Jurkat, Clone E6-1 (cell line): ENCODE measurements around the gene ABHD16B. TPM values are rescaled to one million over a fixed set of nuclear protein-coding genes. Genes with fewer than 3 reads are reported as not detected.

Source experiments
- DNase-seq: peaks from one replicate; pipeline ENCODE4 v3.0.0-alpha.2; 2011; ENCODE audit warnings: low read depth, low spot score
- H3K4me3 ChIP-seq: 2 replicates; pipeline ENCODE4 v1.5.1; 2011; ENCODE audit warnings: mild to moderate bottlenecking, low read length, control low read depth, moderate library complexity
- polyA plus RNA-seq: library from polyadenylated mRNA; unstranded; fragments of >200 nt; gene quantifications from one replicate; pipeline ENCODE4 v1.2.1, GENCODE V29; 2012; ENCODE audit warnings: missing spikeins; ENCODE audit not compliant: insufficient read length, insufficient read depth

Gene ABHD16B
- polyA plus RNA-seq: not detected

DNA sequence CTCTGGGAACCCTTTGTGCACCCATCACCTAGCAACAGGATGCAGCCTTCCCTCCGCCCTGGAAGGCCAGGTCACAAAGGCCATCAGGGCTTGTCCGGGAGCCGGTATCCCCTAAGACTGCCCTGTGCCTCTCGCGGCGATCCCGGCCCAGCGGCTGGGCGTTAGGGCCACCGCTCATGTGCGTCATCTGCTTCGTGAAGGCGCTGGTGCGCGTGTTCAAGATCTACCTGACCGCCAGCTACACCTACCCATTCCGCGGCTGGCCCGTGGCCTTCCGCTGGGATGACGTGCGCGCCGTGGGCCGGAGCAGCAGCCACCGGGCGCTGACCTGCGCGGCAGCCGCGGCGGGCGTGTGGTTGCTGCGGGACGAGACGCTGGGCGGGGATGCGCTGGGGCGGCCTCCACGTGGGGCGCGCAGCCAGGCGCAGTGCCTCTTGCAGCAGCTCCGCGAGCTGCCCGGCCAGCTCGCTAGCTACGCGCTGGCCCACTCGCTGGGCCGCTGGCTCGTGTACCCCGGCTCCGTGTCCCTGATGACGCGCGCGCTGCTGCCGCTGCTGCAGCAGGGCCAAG is at the start of gene ABHD16B:
ABHD16B (plus strand) TSS at position 134 of the 570 bp plus-strand sequence; CDS start at position 177, 43 bp downstream.
- no peak for DNase-seq
- H3K4me3 ChIP-seq: no peak within 1 kb of the TSS

GRCh38 chr20:63814891-63815614 is 46.2 kb upstream of the ABHD16B start:
- DNase-seq: no peak
- H3K4me3 ChIP-seq: no peak overlapping the region

DNA sequence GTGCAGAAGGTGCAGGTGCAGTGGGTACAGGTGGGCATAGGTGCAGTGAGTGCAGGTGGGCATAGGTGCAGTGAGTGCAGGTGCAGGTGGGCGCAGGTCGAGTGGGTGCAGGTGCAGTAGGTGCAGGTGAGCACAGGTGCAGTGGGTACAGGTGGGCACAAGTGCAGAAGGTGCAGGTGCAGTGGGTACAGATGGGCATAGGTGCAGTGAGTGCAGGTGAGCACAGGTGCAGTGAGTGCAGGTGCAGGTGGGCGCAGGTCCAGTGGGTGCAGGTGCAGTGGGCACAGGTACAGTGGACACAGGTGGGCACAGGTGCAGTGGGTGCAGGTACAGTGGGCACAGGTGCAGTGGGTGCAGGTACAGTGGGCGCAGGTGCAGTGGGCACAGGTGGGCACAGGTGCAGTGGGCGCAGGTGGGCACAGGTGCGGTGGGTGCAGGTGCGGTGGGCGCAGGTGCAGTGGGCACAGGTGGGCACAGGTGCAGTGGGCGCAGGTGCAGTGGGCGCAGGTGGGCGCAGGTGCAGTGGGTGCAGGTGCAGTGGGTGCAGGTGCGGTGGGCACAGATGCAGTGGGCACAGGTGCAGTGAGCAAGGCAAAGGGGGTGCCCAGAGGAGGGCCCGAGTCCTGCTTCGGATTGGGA is 45.6 kb upstream of the ABHD16B start:
- H3K4me3 ChIP-seq: no peak overlapping the region
- no peak for DNase-seq

- no peak overlapping the region for H3K4me3 ChIP-seq
- no peak for DNase-seq
Observed at GRCh38 chr20:63819224-63819921, 41.9 kb upstream of the ABHD16B start.

DNA sequence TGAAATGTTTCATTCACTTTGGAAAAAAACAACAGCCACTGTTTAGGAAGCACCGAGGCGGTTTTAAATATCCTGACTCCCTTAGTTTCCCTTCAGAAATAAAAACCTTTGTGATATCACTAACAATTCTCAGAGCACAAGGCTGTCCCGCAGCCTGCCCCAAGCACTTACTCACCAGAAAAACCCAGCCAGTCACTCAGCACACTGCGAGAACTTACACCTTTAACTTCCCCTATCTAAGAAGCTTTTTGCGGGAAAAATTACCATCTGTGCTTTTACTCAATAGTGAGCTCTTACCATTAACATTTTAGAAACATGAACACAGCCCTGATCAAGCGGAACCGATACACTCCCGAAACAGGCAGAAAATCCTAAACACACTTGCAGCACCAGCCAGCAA is 39.5 kb upstream of the ABHD16B start:
- H3K4me3 ChIP-seq: no peak overlapping the region
- DNase-seq: no peak

DNA sequence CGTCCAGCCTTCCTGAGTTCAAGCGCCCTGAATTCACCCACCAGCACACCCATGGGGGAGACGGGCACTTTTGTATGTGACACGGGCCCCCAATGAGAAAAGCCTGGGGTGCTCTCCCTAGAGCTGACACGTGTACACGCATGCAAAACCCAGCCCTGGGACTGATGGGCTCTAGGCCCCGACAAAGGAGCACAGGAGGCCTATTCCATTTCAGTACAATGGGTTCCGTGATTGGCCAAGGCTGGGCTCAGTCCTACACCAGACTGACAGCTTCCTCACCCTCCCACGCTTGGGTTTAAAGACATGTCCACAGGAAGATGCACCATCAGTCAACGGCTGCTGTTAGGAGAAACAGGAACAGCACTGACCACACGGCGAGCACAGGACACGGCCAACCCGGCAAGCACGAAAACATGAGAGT is 39.0 kb upstream of the ABHD16B start:
- DNase-seq: no peak
- H3K4me3 ChIP-seq: no peak overlapping the region

DNA sequence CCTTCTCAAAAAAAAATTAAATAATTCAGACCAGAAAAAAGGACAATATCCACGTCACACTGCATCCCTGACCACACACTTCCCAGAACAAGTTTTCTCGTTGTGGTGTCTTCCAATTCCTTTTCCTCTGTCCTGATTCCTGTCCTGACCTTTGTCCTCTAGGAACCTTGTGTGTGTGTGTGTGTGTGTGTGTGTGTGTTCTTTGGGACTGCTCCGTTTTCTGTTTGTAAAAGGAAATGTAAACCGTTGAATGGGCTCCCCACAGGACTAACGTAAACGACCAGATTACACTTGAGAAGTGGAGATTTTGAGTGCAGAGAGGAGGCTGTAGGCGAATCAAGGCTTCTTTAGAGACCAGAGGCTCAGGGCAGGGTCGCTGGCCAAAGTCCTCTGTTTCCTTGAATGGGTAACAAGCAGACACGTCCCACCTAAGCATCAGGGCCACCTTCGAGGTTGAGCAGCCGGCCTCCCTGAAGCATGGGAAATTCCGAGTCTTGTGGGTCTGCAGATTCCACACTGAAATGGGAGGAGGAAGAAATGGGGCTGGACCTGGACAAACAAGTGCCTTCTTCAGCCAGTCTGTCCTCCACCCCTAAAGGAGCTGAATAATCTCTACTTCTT is 37.5 kb upstream of the ABHD16B start:
- DNase-seq: no peak
- H3K4me3 ChIP-seq: no peak overlapping the region

- no peak for DNase-seq
- H3K4me3 ChIP-seq: no peak overlapping the region
Observed at GRCh38 chr20:63825331-63826118, 35.8 kb upstream of the ABHD16B start.

- H3K4me3 ChIP-seq: no peak overlapping the region
- DNase-seq: no peak
Observed at GRCh38 chr20:63826753-63827152, 34.5 kb upstream of the ABHD16B start.

GRCh38 chr20:63828124-63828523 is 33.2 kb upstream of the ABHD16B start:
- H3K4me3 ChIP-seq: no peak overlapping the region
- no peak for DNase-seq

- DNase-seq: no peak
- H3K4me3 ChIP-seq: no peak overlapping the region
Observed at GRCh38 chr20:63828545-63828944, 32.8 kb upstream of the ABHD16B start.

GRCh38 chr20:63828951-63829350 is 32.3 kb upstream of the ABHD16B start:
- H3K4me3 ChIP-seq: no peak overlapping the region
- DNase-seq: no peak

GRCh38 chr20:63829603-63829944 is 31.7 kb upstream of the ABHD16B start:
- H3K4me3 ChIP-seq: no peak overlapping the region

GRCh38 chr20:63829945-63830835 is 31.1 kb upstream of the ABHD16B start:
- no peak overlapping the region for H3K4me3 ChIP-seq
- DNase-seq: no peak

More at GRCh38 chr20:63829603-63829944, 31.7 kb upstream of the ABHD16B start:
- DNase-seq: no peak

GRCh38 chr20:63830841-63831588 is 30.3 kb upstream of the ABHD16B start, which contains the start of gene ZBTB46:
Gene ZBTB46 (minus strand): TSS chr20:63831264. CDS start chr20:63790757, 40,507 bp downstream.
- no peak for DNase-seq
- no peak within 1 kb of the TSS for H3K4me3 ChIP-seq

DNA sequence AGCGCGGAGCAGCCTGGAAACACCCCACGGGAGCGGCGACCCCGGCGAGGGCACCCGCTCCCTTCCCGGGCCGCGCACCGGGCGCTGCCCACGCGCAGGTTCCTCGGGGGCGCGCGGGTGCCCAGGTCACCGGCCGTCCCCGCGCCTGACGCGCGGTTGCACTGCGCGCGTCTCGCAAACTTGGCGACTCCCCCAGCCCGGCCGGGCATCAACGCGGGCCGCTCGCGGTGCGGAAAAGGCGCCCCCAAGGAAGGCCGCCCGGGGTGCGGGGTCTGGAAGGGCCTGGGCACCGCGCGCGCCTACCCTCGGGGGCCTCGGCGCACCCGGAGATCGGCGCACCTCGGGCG is 29.7 kb upstream of the ABHD16B start:
- no peak overlapping the region for H3K4me3 ChIP-seq
- DNase-seq: no peak
